Left ventricle myocardium inferior (tissue), 1 donor: ENCODE results near the gene ANO9. TPM values are rescaled to one million over a fixed set of nuclear protein-coding genes. Genes with fewer than 3 reads are reported as not detected.

Experiments
- DNase-seq: peaks from one replicate; pipeline ENCODE4 v3.0.0-alpha.2; 2020
- H3K27ac ChIP-seq: fragments of 200-600 bp; replicated peaks from 2 replicates; pipeline ENCODE4 v1.8.0; 2021
- H3K27me3 ChIP-seq: fragments of 200-600 bp; 2 replicates; pipeline ENCODE4 v1.8.0; 2021; ENCODE audit warnings: low read depth
- H3K36me3 ChIP-seq: fragments of 200-600 bp; 2 replicates; pipeline ENCODE4 v1.8.0; 2021
- H3K4me1 ChIP-seq: fragments of 200-600 bp; 2 replicates; pipeline ENCODE4 v1.8.0; 2021
- H3K4me3 ChIP-seq: fragments of 200-600 bp; 2 replicates; pipeline ENCODE4 v1.8.0; 2021; ENCODE audit warnings: mild to moderate bottlenecking, moderate library complexity
- H3K9me3 ChIP-seq: fragments of 200-600 bp; replicated peaks from 2 replicates; pipeline ENCODE4 v1.8.0; 2021
- CTCF ChIP-seq: fragments of 200-600 bp; IDR thresholded peaks from 2 replicates; pipeline ENCODE4 v1.8.0; 2021; ENCODE audit warnings: antibody characterized with exemption, mild to moderate bottlenecking, borderline replicate concordance
- intact Hi-C: fragments of 100-400 bp; cut with micrococcal nuclease; formaldehyde crosslinking; loops from one replicate; pipeline ENCODE4 v1.11.0; 2022
- total RNA-seq: library from RNA; stranded (reverse); fragmentation: NEBNext Ultra II Directional; extraction: Animal tissue kit (Norgen Biotek cat#: 25700); gene quantifications from one replicate; pipeline ENCODE4 v1.2.1, GENCODE V29; 2021
- donor health status: DM: no; HTN: yes; CAD: no; lungs with severe emphysema.

ANO9 gene
- total RNA-seq, 1 donor from 2014 or later = 0.11 TPM

GRCh38 chr11:444396-445144 lies 2.8 kb upstream of the ANO9 start:
- no peak for DNase-seq
- intact Hi-C loops = no loop called here
- no peak for TF ChIP-seq CTCF
- Histone ChIP-seq H3K4me3 (no peak overlapping the region), H3K4me1 (peaks cover 37% of the 10 kb centered on the region), H3K27me3 (peaks cover 42% of the 10 kb centered on the region), H3K27ac (peak overlapping the region; percentile 0), H3K36me3 (no peaks in the 10 kb centered on the region), H3K9me3 (no peaks in the 10 kb centered on the region)

- H3K4me3 ChIP-seq = no peak overlapping the region
- H3K4me1 ChIP-seq = peaks cover 28% of the 10 kb centered on the region
- no peak for TF ChIP-seq CTCF
- no peaks in the 10 kb centered on the region for H3K9me3 ChIP-seq
- peaks cover 51% of the 10 kb centered on the region for H3K27me3 ChIP-seq
- no peaks in the 10 kb centered on the region for H3K36me3 ChIP-seq
- DNase-seq = no peak
- no peak overlapping the region for H3K27ac ChIP-seq
- intact Hi-C loops = no loop called here
Measured at GRCh38 chr11:443542-444199, 1.9 kb upstream of the ANO9 start.

DNA sequence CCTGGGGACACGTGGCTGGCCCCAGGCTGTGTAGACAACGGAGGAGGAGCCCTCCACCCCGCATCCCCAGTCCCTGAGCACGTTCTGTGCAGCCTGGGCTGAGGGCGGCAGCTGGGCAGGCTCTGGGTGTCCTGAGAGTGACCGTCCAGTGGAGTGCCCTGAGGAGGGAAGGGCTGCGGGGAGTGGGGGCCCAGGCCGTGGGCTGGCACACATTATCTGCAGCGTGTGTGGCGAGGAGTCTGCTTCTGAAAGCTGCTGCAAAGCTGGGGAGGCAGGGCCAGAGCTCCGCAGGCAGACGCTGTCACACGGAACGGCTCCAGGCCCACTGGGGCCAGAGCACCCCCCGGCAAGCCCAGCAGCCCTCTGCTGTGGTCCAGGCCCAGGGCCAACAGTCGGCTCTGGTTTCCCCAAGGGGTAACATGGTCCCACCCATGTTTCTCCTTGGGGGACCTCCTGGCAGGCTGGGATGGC lies 835 bp upstream of the ANO9 start:
- TF ChIP-seq CTCF = no peak
- intact Hi-C loops = no loop called here
- DNase-seq = no peak
- no peak overlapping the region for H3K27ac ChIP-seq
- no peak overlapping the region for H3K4me3 ChIP-seq
- H3K4me1 ChIP-seq = peaks cover 18% of the 10 kb centered on the region
- no peaks in the 10 kb centered on the region for H3K36me3 ChIP-seq
- H3K9me3 ChIP-seq = no peaks in the 10 kb centered on the region
- peaks cover 58% of the 10 kb centered on the region for H3K27me3 ChIP-seq

DNA sequence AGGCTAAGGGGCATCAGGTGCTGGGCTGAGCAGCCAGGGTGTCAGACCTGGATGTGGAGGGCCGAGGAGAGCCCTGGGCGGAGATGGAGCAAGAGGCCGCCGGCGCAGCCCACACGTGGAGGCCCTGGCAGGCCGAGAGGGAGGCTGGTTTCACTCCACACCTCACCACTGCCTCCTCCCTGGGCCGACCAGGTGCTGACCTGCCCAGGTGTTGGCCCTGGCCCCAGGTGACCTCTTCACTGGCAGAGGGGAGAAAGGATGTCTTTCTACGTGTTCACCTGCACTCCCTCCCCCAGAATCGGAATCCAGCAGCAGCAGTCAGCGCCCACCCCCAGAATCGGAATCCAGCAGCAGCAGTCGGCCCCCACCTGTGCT lies 781 bp downstream of the ANO9 start:
- DNase-seq = no peak
- TF ChIP-seq CTCF = no peak
- H3K9me3 ChIP-seq = no peaks in the 10 kb centered on the region
- intact Hi-C loops = no loop called here
- no peak overlapping the region for H3K27ac ChIP-seq
- H3K4me3 ChIP-seq = no peak overlapping the region
- peaks cover 17% of the 10 kb centered on the region for H3K4me1 ChIP-seq
- no peaks in the 10 kb centered on the region for H3K36me3 ChIP-seq
- H3K27me3 ChIP-seq = peaks cover 64% of the 10 kb centered on the region

DNA sequence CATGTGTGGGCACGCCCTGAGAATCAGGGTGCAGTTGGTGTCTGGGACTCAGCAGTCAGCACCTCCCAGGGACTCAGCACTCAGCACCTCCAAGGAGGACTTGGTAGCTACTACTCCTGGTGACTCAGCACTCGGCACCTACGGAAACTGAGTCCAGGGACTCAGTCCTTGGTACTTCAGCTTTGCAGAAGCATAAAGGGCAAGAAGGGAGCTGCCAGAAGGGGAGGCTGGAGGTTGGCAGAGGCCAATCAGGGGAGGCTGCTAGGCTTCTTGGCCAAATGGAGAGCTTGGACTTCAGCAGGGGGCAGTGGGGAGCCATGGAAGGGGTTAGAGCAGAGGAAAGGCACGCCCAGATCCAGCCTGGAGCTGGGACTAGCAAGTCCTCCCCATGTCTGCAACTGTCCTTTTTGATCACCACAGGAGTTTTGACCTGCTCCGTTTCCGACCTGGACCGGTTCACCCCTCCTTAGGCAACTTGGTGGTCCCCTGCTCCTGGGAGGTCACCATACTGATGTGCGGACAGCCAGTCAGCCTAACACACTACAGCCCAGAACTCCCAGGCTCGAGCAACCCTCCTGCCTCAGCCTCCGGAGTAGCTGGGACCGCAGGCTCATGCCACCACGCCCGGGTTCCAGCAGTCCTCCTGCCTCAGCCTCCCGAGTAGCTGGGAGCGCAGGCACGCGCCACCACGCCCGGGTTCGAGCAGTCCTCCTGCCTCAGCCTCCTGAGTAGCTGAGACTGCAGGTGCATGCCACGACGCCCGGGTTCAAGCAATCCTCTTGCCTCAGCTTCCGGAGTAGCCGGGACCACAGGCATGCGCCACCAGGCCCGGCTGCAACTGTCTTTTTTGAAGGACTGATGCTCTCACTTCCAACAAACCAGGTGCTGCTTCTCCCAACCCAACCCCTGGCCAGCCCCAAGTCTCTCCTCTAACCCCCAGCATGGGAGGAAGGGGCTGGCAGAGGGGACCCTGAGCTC lies 1.5 kb downstream of the ANO9 start:
- Histone ChIP-seq H3K27ac (no peak overlapping the region), H3K4me1 (peaks cover 17% of the 10 kb centered on the region), H3K4me3 (no peak overlapping the region), H3K9me3 (no peaks in the 10 kb centered on the region), H3K36me3 (no peaks in the 10 kb centered on the region), H3K27me3 (peaks cover 64% of the 10 kb centered on the region)
- no peak for DNase-seq
- peak; percentile 34 for TF ChIP-seq CTCF
- intact Hi-C loops = no loop called here
